Osteocyte (in vitro differentiated cells): ENCODE results near the gene GH1. TPM values are rescaled to one million over a fixed set of nuclear protein-coding genes. Genes with fewer than 3 reads are reported as not detected.
"Not testable (repeated sequence)": the region's sequence is repeated elsewhere in the genome, so short reads cannot be mapped to it uniquely, and the experiment has no call there.

Experiments
- DNase-seq: peaks from one replicate; pipeline ENCODE4 v3.0.0; 2021; ENCODE audit warnings: mixed read lengths; ENCODE audit not compliant: unreplicated experiment; ENCODE audit errors: extremely low spot score
- H3K27ac Mint-ChIP-seq: one replicate; pipeline ENCODE4 v1.8.0; 2021; ENCODE audit warnings: mild to moderate bottlenecking, mixed read lengths; ENCODE audit not compliant: unreplicated experiment
- H3K27me3 Mint-ChIP-seq: one replicate; pipeline ENCODE4 v1.8.0; 2021; ENCODE audit warnings: mixed read lengths; ENCODE audit not compliant: unreplicated experiment
- H3K36me3 Mint-ChIP-seq: one replicate; pipeline ENCODE4 v1.8.0; 2021; ENCODE audit warnings: mixed read lengths; ENCODE audit not compliant: unreplicated experiment
- H3K4me1 Mint-ChIP-seq: one replicate; pipeline ENCODE4 v1.8.0; 2021; ENCODE audit warnings: mixed read lengths; ENCODE audit not compliant: unreplicated experiment
- H3K4me3 Mint-ChIP-seq: one replicate; pipeline ENCODE4 v1.8.0; 2021; ENCODE audit warnings: mild to moderate bottlenecking, moderate library complexity, mixed read lengths; ENCODE audit not compliant: unreplicated experiment
- H3K9me3 Mint-ChIP-seq: one replicate; pipeline ENCODE4 v1.8.0; 2021; ENCODE audit warnings: mixed read lengths; ENCODE audit not compliant: unreplicated experiment
- total RNA-seq: library from RNA; stranded (reverse); gene quantifications from 2 replicates; pipeline ENCODE4 v1.2.1, GENCODE V29; 2021
- TF ChIP-seq, protein P1 (sequence below): fragments of 200-600 bp; sonication (generic); IDR thresholded peaks from 2 replicates; pipeline ENCODE4 v1.5.0; 2021; ENCODE audit warnings: antibody characterized with exemption, mild to moderate bottlenecking, moderate library complexity

Gene GH1
- total RNA-seq, 1 donor from 2014 or later: not detected

- Mint-ChIP-seq H3K4me1 (peaks cover 4% of the 10 kb centered on the region), H3K9me3 (no peaks in the 10 kb centered on the region), H3K27me3 (peaks cover 12% of the 10 kb centered on the region), H3K36me3 (no peaks in the 10 kb centered on the region), H3K27ac (no peak overlapping the region), H3K4me3 (no peak overlapping the region)
- no peak for DNase-seq
- TF ChIP-seq, protein P1, sequence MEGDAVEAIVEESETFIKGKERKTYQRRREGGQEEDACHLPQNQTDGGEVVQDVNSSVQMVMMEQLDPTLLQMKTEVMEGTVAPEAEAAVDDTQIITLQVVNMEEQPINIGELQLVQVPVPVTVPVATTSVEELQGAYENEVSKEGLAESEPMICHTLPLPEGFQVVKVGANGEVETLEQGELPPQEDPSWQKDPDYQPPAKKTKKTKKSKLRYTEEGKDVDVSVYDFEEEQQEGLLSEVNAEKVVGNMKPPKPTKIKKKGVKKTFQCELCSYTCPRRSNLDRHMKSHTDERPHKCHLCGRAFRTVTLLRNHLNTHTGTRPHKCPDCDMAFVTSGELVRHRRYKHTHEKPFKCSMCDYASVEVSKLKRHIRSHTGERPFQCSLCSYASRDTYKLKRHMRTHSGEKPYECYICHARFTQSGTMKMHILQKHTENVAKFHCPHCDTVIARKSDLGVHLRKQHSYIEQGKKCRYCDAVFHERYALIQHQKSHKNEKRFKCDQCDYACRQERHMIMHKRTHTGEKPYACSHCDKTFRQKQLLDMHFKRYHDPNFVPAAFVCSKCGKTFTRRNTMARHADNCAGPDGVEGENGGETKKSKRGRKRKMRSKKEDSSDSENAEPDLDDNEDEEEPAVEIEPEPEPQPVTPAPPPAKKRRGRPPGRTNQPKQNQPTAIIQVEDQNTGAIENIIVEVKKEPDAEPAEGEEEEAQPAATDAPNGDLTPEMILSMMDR: no peak
Observed at GRCh38 chr17:63926164-63926563, 7.5 kb upstream of the GH1 start.

- TF ChIP-seq, protein P1: no peak
- Mint-ChIP-seq H3K9me3 (no peaks in the 10 kb centered on the region), H3K27ac (no peak overlapping the region), H3K4me1 (no peaks in the 10 kb centered on the region), H3K4me3 (no peak overlapping the region), H3K27me3 (peaks cover 12% of the 10 kb centered on the region), H3K36me3 (no peaks in the 10 kb centered on the region)
- DNase-seq: no peak
Observed at GRCh38 chr17:63925615-63926014, 7.0 kb upstream of the GH1 start.

DNA sequence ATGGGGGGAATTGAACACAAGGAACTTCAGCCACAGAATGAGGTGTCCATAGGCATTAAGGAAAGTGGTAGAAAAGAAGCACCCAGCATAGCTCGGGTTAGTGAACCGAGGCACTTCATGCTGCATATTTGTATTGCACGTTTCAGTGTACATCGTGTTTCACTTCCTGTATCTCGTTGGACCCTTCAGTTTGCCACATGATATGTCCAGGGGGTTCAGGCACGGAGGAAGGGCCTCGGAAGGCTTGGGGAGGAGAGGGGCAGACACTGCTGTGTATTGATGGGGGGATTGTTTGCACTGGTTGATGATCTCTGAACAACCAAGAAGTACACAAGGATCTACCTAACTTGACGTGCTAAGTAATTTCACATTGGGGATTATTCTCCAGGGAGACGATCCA lies 3.8 kb upstream of the GH1 start:
- not testable (repeated sequence) for H3K4me3 Mint-ChIP-seq, H3K9me3 Mint-ChIP-seq, H3K36me3 Mint-ChIP-seq, H3K27ac Mint-ChIP-seq, H3K4me1 Mint-ChIP-seq, DNase-seq
- peaks cover 19% of the 10 kb centered on the region for H3K27me3 Mint-ChIP-seq

GRCh38 chr17:63920779-63921178 lies 2.1 kb upstream of the GH1 start:
- not testable (repeated sequence) for H3K4me1 Mint-ChIP-seq, H3K36me3 Mint-ChIP-seq, H3K4me3 Mint-ChIP-seq, DNase-seq, H3K9me3 Mint-ChIP-seq, H3K27ac Mint-ChIP-seq
- peaks cover 34% of the 10 kb centered on the region for H3K27me3 Mint-ChIP-seq

DNA sequence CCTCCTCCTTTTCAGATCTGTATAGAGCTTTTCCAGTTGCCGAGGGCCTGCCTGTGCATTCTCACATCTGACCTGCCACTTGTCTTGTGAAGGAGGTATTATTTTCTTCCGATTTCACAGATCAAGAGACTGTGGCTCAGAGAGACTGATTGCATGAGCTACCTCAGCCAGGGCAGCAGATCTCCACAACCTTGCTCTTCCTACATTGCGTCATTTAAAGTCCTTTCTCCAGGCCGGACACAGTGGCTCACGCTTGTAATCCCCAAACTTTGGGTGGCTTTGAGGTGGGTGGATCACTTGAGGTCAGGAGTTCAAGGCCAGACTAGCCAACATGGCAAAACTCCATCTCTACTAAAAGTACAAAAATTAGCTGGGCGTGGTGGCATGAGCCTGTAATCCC lies 1.4 kb upstream of the GH1 start:
- H3K4me1 Mint-ChIP-seq, H3K27ac Mint-ChIP-seq, H3K4me3 Mint-ChIP-seq, DNase-seq, H3K9me3 Mint-ChIP-seq, H3K36me3 Mint-ChIP-seq: not testable (repeated sequence)
- peaks cover 36% of the 10 kb centered on the region for H3K27me3 Mint-ChIP-seq

DNA sequence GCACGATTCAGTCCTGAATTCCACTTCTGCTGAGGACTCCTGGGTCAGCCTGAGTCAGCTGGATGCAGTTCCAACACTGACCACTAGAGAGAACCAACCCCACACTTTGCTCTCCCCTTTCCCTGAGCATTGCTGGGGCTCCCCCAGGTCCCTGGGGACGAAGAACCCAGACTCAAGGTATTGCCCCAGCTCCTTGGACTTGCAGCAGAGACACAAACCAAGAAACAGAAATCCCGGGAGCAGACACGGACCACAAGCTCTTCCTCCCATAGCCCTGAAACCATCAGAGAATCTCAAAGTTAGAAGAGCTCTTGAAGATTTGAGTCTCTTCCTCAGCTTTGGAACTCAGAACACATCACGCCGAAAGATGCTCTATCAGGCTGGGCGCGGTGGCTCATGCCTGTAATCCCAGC lies 678 bp upstream of the GH1 start:
- Mint-ChIP-seq H3K4me1 (peaks cover 3% of the 10 kb centered on the region), H3K27me3 (peaks cover 41% of the 10 kb centered on the region), H3K9me3 (no peaks in the 10 kb centered on the region), H3K36me3 (no peaks in the 10 kb centered on the region), H3K27ac (no peak overlapping the region), H3K4me3 (no peak overlapping the region)
- TF ChIP-seq, protein P1: peak; percentile 85
- DNase-seq: no peak

GRCh38 chr17:63918305-63918704 lies 334 bp downstream of the GH1 start:
- Mint-ChIP-seq H3K4me3 (no peak overlapping the region), H3K4me1 (peaks cover 3% of the 10 kb centered on the region), H3K27me3 (peaks cover 43% of the 10 kb centered on the region), H3K36me3 (no peaks in the 10 kb centered on the region), H3K27ac (no peak overlapping the region), H3K9me3 (no peaks in the 10 kb centered on the region)
- DNase-seq: no peak
- TF ChIP-seq, protein P1: no peak
